Mucosa of stomach (tissue), 1 donor: Measurements from ENCODE around the gene ALKBH5.

Source experiments
- H3K27me3 ChIP-seq: one replicate; pipeline ENCODE4 v1.7.0; 2013; ENCODE audit warnings: mild to moderate bottlenecking, low read length; ENCODE audit not compliant: control insufficient read depth, insufficient read depth
- H3K36me3 ChIP-seq: one replicate; pipeline ENCODE4 v1.7.0; 2013; ENCODE audit warnings: low read length; ENCODE audit not compliant: control insufficient read depth, insufficient read depth
- H3K4me1 ChIP-seq: one replicate; pipeline ENCODE4 v1.7.0; 2013; ENCODE audit warnings: mild to moderate bottlenecking, low read length; ENCODE audit not compliant: control insufficient read depth, insufficient read depth
- H3K4me3 ChIP-seq: one replicate; pipeline ENCODE4 v1.7.0; 2013; ENCODE audit warnings: low read length
- H3K9ac ChIP-seq: one replicate; pipeline ENCODE4 v1.7.0; 2013; ENCODE audit warnings: mild to moderate bottlenecking, low read length, moderate library complexity
- H3K9me3 ChIP-seq: one replicate; pipeline ENCODE4 v1.7.0; 2013; ENCODE audit warnings: mild to moderate bottlenecking, low read length, moderate library complexity; ENCODE audit not compliant: control insufficient read depth
- donor health status: Pancreatic carcinoma.

Gene ALKBH5

DNA sequence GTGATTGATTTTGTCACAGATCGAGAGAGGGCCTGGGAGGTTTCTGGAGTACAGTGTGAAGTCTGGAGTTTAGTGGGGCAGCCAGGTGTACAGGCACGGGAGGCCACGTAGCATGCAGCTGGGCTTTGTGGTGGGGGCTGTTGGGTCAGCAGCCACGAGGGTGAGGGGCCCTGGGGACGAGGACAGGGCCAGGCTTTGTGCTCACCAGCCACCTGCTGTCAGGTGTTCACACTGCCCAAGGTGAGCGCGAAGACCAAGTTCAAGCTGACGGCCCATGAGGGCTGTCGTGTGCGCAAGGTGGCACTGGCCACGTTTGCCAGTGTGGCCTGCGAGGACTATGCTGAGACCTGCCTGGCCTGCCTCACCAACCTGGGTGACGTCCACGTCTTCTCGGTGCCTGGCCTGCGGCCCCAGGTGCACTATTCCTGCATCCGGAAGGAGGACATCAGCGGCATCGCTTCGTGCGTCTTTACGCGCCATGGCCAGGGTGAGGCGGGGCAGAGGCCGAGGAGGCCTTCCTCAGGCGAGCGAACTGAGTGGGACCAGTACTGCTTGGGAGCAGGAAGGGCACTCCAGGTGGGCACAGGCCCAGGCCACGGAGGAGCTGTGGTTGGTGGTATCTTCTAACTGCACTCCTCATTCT, 57.7 kb downstream of the ALKBH5 start:
- H3K9me3 ChIP-seq = no peaks in the 10 kb centered on the region
- H3K4me3 ChIP-seq = no peak overlapping the region
- peaks cover 6% of the 10 kb centered on the region for H3K4me1 ChIP-seq
- no peaks in the 10 kb centered on the region for H3K27me3 ChIP-seq
- no peak overlapping the region for H3K9ac ChIP-seq
- H3K36me3 ChIP-seq = peaks cover 9% of the 10 kb centered on the region

DNA sequence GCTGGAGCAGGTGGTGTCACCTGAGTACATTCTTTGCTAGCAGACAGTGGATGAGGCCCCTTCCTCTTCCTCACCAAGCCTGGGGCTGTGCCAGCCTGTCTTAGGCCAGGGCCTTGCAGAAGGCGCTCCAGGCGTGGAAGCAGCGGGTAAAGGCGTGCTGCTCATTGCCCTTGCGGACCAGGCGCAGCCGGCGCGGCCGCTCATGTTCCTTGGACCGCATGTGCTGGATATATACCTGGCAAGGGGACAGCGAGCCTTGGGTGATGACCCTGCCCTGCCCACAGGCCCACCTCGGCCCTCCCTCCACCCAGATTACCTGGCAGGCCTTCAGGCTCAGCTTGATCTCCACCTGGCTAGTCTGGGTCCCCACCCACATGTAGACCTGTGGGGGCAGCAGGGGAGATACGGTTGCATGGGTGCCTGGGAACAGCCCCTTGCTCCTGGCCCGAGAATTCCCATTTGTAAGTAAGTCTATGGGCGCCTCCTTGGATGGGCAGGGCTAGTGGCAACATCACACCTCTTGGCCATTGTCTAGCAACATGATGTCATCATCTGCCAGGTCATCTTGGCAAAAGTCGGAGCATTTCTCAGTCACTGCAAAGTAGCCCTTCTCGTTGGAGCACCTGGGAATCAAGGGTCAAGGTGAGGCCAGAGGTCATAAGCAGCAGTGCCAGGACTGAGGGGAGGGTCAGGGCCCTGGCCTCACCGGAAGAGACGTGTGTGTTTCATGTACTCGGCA, 61.6 kb downstream of the ALKBH5 start:
- Histone ChIP-seq H3K36me3 (peaks cover 16% of the 10 kb centered on the region), H3K4me1 (peaks cover 22% of the 10 kb centered on the region), H3K9me3 (no peaks in the 10 kb centered on the region), H3K4me3 (no peak overlapping the region), H3K9ac (no peak overlapping the region), H3K27me3 (no peaks in the 10 kb centered on the region)

DNA sequence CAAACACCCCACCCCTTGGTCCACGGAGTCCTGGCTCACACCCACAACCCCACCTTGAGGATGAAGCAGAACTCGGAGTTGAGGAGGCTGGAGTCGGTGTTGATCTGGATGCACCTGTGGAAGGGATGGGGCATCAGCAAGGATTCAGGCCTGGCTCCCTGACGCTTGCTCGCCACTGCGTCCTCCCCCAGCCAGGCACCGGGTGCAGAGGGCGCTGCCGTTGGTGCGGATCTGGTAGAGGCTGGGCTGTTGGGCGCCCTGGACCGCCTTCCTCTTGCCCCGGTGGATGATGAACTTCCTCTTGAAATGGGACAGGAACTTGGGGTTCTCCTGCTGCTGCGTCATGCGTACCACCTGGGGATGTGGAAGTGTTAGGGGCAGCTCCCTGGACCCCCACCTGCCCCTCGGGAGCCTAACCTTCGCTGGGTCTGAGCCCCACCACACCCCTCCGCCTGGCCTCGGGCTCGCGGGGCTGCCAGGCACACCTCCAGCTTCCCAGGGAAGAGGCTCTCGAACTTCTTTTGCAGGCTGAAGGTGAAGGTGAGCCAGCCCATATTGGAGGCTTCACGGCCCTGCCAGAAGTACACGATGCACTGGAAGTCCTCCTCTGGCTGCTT, 62.6 kb downstream of the ALKBH5 start:
- Histone ChIP-seq H3K27me3 (no peaks in the 10 kb centered on the region), H3K4me1 (peaks cover 30% of the 10 kb centered on the region), H3K9ac (no peak overlapping the region), H3K36me3 (peaks cover 23% of the 10 kb centered on the region), H3K4me3 (no peak overlapping the region), H3K9me3 (no peaks in the 10 kb centered on the region)

DNA sequence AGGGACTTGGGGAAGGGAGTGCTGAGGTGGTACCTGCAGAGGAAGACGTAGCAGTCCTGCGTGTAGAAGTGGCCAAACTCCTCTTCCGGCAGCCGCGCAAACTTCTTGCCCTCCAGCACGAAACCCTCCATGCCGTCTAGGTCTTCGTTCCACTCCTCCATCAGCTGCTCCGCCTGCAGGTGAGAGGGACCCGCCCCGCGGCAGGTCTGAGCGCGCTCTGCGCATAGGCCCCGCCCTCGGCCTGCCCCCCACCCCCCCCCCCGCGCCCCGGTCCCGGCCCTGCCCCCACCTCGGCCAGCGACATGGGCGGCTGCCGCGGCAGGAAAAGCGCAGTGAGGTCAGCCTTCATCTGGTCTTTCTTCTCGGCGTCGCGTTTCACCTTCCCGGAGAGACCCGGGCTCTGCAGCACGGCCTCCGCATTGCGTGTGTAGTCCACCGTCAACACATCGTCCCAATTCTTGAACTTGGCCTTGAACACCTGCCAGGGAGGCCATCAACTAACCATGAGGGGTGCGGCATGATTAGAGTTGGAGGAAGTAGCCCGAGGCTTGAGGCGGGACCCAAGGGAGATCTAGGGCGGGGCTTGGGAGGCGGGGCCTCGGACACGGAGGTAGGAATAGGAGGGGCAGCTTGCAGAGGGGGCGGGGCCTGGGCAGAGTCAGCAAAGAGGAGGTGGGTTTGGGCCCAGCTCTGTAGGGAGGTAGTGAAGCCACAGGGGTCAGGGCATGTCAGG, 63.4 kb downstream of the ALKBH5 start:
- Histone ChIP-seq H3K9ac (no peak overlapping the region), H3K9me3 (no peaks in the 10 kb centered on the region), H3K4me1 (peaks cover 30% of the 10 kb centered on the region), H3K36me3 (peaks cover 23% of the 10 kb centered on the region), H3K27me3 (no peaks in the 10 kb centered on the region), H3K4me3 (no peak overlapping the region)

DNA sequence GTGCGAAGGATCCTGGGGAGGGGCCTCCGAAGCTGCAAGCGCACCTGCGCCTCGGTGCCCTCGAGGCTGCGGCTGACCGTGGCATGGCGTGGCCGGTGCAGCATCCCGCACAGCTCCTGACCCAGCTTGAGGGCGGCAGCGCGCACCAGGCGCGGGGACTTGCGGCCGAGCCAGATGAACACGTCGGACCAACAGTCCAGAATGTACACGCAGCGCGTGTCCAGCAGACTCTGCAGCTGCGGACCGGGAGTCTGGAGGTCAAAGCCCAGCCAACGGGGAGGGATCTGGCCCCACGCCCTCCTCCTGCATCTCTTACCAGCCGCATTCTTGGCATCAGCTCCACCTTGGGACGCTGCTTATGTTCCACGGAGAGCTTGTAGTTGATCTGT, 64.0 kb downstream of the ALKBH5 start:
- Histone ChIP-seq H3K27me3 (no peaks in the 10 kb centered on the region), H3K4me1 (peaks cover 30% of the 10 kb centered on the region), H3K36me3 (peaks cover 23% of the 10 kb centered on the region), H3K9ac (no peak overlapping the region), H3K9me3 (no peaks in the 10 kb centered on the region), H3K4me3 (no peak overlapping the region)

DNA sequence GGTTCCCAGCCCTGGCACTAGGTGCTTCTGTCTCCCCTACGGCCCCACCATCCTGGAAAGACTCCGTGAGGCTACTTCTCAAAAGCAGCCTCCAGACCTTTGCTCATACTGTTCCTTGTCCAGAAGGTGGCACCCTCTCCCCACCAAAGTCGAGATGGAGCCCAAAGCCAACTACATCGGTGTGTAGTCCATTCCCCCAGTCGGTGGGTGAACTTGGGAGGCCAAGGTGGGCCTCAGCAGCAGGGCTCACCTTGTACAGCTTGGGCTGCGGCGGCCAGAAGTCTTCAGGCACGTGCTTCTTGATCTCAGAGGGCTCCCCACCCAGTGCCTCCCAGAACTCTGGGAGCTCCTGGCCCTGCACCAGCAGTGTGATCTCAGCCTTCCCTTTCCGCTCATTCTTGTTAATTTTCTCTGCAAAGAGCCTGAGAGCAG, 64.7 kb downstream of the ALKBH5 start:
- H3K9ac ChIP-seq = no peak overlapping the region
- peaks cover 25% of the 10 kb centered on the region for H3K36me3 ChIP-seq

DNA sequence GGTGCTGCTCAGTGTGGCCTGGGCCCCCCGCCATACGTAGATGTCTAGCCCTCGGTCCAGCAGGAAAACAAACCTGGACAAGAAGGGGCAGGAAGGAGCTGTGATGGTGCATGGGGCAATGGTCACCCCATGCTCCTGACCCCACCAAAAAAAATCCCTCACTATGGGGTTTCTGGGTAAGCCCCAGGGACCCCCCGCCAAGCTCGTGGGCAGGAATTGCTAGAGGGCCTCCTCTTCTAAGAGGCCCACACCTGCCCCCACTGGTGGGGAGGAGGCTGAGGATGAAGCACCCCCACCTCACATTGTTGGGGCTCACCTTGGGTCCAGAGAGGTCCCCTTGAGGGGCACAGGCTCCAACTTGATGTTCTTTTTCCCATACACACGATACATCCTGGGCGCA, 65.2 kb downstream of the ALKBH5 start:
- H3K9ac ChIP-seq = no peak overlapping the region
- no peaks in the 10 kb centered on the region for H3K27me3 ChIP-seq
- H3K4me3 ChIP-seq = no peak overlapping the region
- H3K36me3 ChIP-seq = peaks cover 29% of the 10 kb centered on the region
- peaks cover 30% of the 10 kb centered on the region for H3K4me1 ChIP-seq
- no peaks in the 10 kb centered on the region for H3K9me3 ChIP-seq

More for the DNA sequence above, 64.7 kb downstream of the ALKBH5 start:
- H3K27me3 ChIP-seq = no peaks in the 10 kb centered on the region
- no peak overlapping the region for H3K4me3 ChIP-seq
- H3K9me3 ChIP-seq = no peaks in the 10 kb centered on the region
- H3K4me1 ChIP-seq = peaks cover 30% of the 10 kb centered on the region

DNA sequence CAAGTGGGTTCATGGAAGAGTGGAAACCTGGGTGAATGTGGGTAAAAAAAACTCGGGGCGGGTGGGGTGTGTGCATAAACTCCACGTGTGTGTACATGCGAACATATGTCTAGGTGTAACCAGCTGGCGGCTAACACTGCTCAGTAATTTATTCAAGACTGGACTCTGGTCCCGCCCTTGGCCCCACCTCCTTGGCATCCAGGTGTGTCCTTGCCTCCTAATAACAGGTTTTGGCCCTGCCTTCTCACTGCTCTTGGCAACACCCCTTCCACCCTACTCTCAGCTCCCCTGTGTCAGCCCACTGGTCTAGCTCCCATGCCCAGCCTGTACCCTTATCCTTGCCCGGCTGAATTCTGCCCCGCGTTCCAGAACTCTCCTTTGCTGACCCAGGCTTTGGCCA, 66.6 kb downstream of the ALKBH5 start:
- Histone ChIP-seq H3K9me3 (no peaks in the 10 kb centered on the region), H3K36me3 (peaks cover 35% of the 10 kb centered on the region), H3K4me3 (no peak overlapping the region), H3K9ac (no peak overlapping the region), H3K4me1 (peaks cover 30% of the 10 kb centered on the region), H3K27me3 (no peaks in the 10 kb centered on the region)

DNA sequence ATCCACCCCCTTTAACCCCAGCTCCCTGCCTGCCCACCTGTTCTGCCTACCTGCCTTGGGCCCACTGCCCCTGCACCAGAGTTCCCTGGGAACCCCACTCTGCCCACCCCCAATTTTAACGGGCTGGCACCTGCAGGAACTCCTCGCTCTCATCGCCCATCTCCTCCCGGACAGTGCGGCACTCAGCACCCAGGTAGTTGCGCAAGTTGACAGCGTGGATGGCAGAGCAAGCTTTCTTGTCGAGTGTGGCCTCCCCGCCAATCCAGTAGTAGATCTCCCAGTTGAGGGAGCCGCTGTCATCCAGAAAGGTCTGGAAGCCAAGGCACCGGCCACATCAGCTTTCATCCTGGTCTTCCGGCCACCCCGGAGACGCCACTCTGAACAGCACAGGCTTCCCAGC, 67.1 kb downstream of the ALKBH5 start:
- peaks cover 32% of the 10 kb centered on the region for H3K36me3 ChIP-seq
- H3K4me1 ChIP-seq = peaks cover 30% of the 10 kb centered on the region
- no peaks in the 10 kb centered on the region for H3K27me3 ChIP-seq
- H3K9ac ChIP-seq = no peak overlapping the region
- H3K9me3 ChIP-seq = no peaks in the 10 kb centered on the region
- H3K4me3 ChIP-seq = no peak overlapping the region

DNA sequence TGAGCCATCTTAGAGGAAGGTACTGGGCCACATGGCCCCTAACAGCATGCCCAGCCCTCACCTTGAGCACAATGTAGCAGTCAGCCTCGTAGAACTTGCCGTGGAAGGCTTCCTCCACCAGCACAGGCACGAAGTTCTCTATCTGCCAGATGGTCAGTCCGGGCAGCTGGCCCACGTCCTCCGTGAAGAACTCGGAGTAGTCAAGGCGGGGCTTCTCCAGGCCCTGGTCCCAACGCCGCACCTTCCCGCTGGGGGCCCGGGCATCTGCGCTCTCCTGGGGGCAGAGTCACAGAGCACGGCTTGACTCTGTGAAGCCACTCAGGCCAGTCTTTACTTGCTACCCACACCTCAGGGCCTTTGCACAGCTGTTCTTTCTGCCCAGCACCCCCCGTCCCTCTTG, 67.6 kb downstream of the ALKBH5 start:
- Histone ChIP-seq H3K4me3 (no peak overlapping the region), H3K9ac (no peak overlapping the region), H3K9me3 (no peaks in the 10 kb centered on the region), H3K4me1 (peaks cover 27% of the 10 kb centered on the region), H3K27me3 (no peaks in the 10 kb centered on the region), H3K36me3 (peaks cover 32% of the 10 kb centered on the region)

DNA sequence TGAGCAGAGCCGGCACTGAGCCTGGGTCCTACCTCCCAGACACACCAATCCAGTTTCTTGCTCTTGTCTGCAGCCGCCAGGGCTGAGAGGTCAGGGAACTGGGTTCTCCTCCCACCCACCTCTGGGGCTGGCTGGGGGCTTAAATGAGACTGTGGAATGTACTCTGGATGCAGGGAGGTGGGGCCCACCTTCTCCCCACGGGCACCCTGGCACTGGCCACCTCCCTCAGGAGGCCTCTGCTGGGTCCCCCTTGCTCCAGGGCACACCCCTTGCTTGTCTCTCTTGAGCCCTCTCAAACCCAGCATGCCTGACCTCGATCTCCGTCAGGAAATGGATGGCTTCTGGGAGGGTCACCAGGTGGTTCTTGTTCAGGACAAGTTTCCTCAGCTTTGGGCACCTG, 68.5 kb downstream of the ALKBH5 start:
- Histone ChIP-seq H3K9ac (no peak overlapping the region), H3K27me3 (no peaks in the 10 kb centered on the region), H3K9me3 (no peaks in the 10 kb centered on the region), H3K36me3 (peaks cover 32% of the 10 kb centered on the region), H3K4me3 (no peak overlapping the region), H3K4me1 (peaks cover 29% of the 10 kb centered on the region)
